ENCODE results near the gene PCSK6. TPM values are rescaled to one million over a fixed set of nuclear protein-coding genes. Genes with fewer than 3 reads are reported as not detected.
"Not testable (repeated sequence)": the region's sequence is repeated elsewhere in the genome, so short reads cannot be mapped to it uniquely, and the experiment has no call there.

The PCSK6 gene
- total and polyA plus RNA-seq, 5 experiments from 2014 or later: 0.04 to 6.7 (median 1.3) TPM

GRCh38 chr15:101411581-101411980 is 77.9 kb downstream of the PCSK6 start:
- peaks cover 0 to 29% (median 4%) of the 10 kb centered on the region in 5 donors for H3K27me3 Mint-ChIP-seq
- ATAC-seq: no peak
- POLR2A ChIA-PET: no interaction called here
- H3K36me3 Mint-ChIP-seq: no peaks in the 10 kb centered on the region
- H3K4me3 Mint-ChIP-seq: no peak overlapping the region
- peaks cover 2 to 22% (median 18%) of the 10 kb centered on the region in 4 donors for H3K4me1 Mint-ChIP-seq
- H3K27ac Mint-ChIP-seq: no peak overlapping the region
- H3K9me3 Mint-ChIP-seq: peaks cover 0 to 5% (median 2%) of the 10 kb centered on the region in 9 donors
- DNase-seq: no peak

GRCh38 chr15:101411085-101411484 is 78.4 kb downstream of the PCSK6 start:
- POLR2A ChIA-PET: no interaction called here
- no peak for DNase-seq
- H3K27ac Mint-ChIP-seq: peak overlapping the region in 1 of 10 donors; percentile 73
- no peak overlapping the region for H3K4me3 Mint-ChIP-seq
- ATAC-seq: no peak
- H3K4me1 Mint-ChIP-seq: peaks cover 2 to 23% (median 21%) of the 10 kb centered on the region in 4 donors
- peaks cover 0 to 29% (median 4%) of the 10 kb centered on the region in 5 donors for H3K27me3 Mint-ChIP-seq
- peaks cover 0 to 3% (median 1%) of the 10 kb centered on the region in 9 donors for H3K9me3 Mint-ChIP-seq
- H3K36me3 Mint-ChIP-seq: no peaks in the 10 kb centered on the region

GRCh38 chr15:101410612-101411011 is 78.9 kb downstream of the PCSK6 start:
- Mint-ChIP-seq H3K4me1 (peaks cover 2 to 25% (median 22%) of the 10 kb centered on the region in 4 donors), H3K27me3 (peaks cover 0 to 29% (median 4%) of the 10 kb centered on the region in 5 donors), H3K9me3 (peaks cover 0 to 3% (median 0%) of the 10 kb centered on the region in 9 donors), H3K27ac (no peak overlapping the region), H3K36me3 (no peaks in the 10 kb centered on the region), H3K4me3 (no peak overlapping the region)
- no peak for ATAC-seq
- POLR2A ChIA-PET: no interaction called here
- DNase-seq: no peak

- Mint-ChIP-seq H3K4me1 (peaks cover 2 to 25% (median 22%) of the 10 kb centered on the region in 4 donors), H3K27me3 (peaks cover 1 to 29% (median 4%) of the 10 kb centered on the region in 5 donors), H3K36me3 (no peaks in the 10 kb centered on the region), H3K27ac (no peak overlapping the region), H3K9me3 (no peaks in the 10 kb centered on the region), H3K4me3 (no peak overlapping the region)
- no peak for DNase-seq
- POLR2A ChIA-PET: no interaction called here
- ATAC-seq: no peak
Observed at GRCh38 chr15:101409621-101410020, 79.9 kb downstream of the PCSK6 start.

- Mint-ChIP-seq H3K4me1 (peaks cover 2 to 25% (median 22%) of the 10 kb centered on the region in 4 donors), H3K36me3 (no peaks in the 10 kb centered on the region), H3K27me3 (peaks cover 1 to 29% (median 4%) of the 10 kb centered on the region in 5 donors), H3K4me3 (peak overlapping the region in 2 of 10 donors; percentile 5 to 19), H3K9me3 (no peaks in the 10 kb centered on the region), H3K27ac (peak overlapping the region in 2 of 10 donors; percentile 70 to 90)
- peak in 1 of 2 donors; percentile 39 for ATAC-seq
- POLR2A ChIA-PET: interaction anchor here (1.0 kb wide), 1 partner anchor 30 kb away, joined by 3 read pairs; no protein-coding TSS in a partner anchor
- DNase-seq: no peak
Observed at GRCh38 chr15:101407966-101408775, 81.3 kb downstream of the PCSK6 start.

- no peaks in the 10 kb centered on the region for H3K36me3 Mint-ChIP-seq
- POLR2A ChIA-PET: interaction anchor here (1.0 kb wide), 1 partner anchor 29 kb away, joined by 3 read pairs; no protein-coding TSS in a partner anchor
- ATAC-seq (peak in 1 of 2 donors; percentile 37), DNase-seq (no peak)
- H3K9me3 Mint-ChIP-seq: no peaks in the 10 kb centered on the region
- peak overlapping the region in 3 of 10 donors; percentile 8 to 70 (median 24) for H3K27ac Mint-ChIP-seq
- H3K27me3 Mint-ChIP-seq: peaks cover 1 to 29% (median 4%) of the 10 kb centered on the region in 5 donors
- H3K4me1 Mint-ChIP-seq: peaks cover 2 to 25% (median 22%) of the 10 kb centered on the region in 4 donors
- H3K4me3 Mint-ChIP-seq: peak overlapping the region in 3 of 10 donors; percentile 5 to 20 (median 19)
Observed at GRCh38 chr15:101407439-101407838, 82.1 kb downstream of the PCSK6 start.

- Mint-ChIP-seq H3K4me1 (peaks cover 2 to 25% (median 22%) of the 10 kb centered on the region in 4 donors), H3K27ac (peak overlapping the region in 2 of 10 donors; percentile 14 to 25), H3K9me3 (no peaks in the 10 kb centered on the region), H3K27me3 (peaks cover 1 to 29% (median 4%) of the 10 kb centered on the region in 5 donors), H3K4me3 (no peak overlapping the region), H3K36me3 (no peaks in the 10 kb centered on the region)
- DNase-seq (no peak), ATAC-seq (no peak)
- POLR2A ChIA-PET: no interaction called here
Observed at GRCh38 chr15:101406526-101407195, 82.8 kb downstream of the PCSK6 start.

GRCh38 chr15:101406036-101406435 is 83.5 kb downstream of the PCSK6 start:
- H3K27me3 Mint-ChIP-seq: peaks cover 1 to 26% (median 4%) of the 10 kb centered on the region in 5 donors
- DNase-seq (no peak), ATAC-seq (no peak)
- H3K27ac Mint-ChIP-seq: no peak overlapping the region
- H3K4me1 Mint-ChIP-seq: peaks cover 2 to 25% (median 22%) of the 10 kb centered on the region in 4 donors
- POLR2A ChIA-PET: no interaction called here
- no peaks in the 10 kb centered on the region for H3K36me3 Mint-ChIP-seq
- peaks cover 0 to 2% (median 0%) of the 10 kb centered on the region in 9 donors for H3K9me3 Mint-ChIP-seq
- H3K4me3 Mint-ChIP-seq: no peak overlapping the region

GRCh38 chr15:101404245-101404644 is 85.3 kb downstream of the PCSK6 start:
- DNase-seq (no peak), ATAC-seq (no peak)
- POLR2A ChIA-PET: no interaction called here
- Mint-ChIP-seq H3K27me3 (peaks cover 4 to 28% (median 8%) of the 10 kb centered on the region in 5 donors), H3K27ac (peak overlapping the region in 2 of 10 donors; percentile 21 to 40), H3K4me3 (no peak overlapping the region), H3K36me3 (no peaks in the 10 kb centered on the region), H3K9me3 (peaks cover 0 to 2% (median 0%) of the 10 kb centered on the region in 9 donors), H3K4me1 (peaks cover 2 to 22% (median 20%) of the 10 kb centered on the region in 4 donors)

- H3K27ac Mint-ChIP-seq, DNase-seq, H3K9me3 Mint-ChIP-seq, ATAC-seq, H3K36me3 Mint-ChIP-seq, POLR2A ChIA-PET, H3K4me3 Mint-ChIP-seq: not testable (repeated sequence)
- peaks cover 4 to 26% (median 11%) of the 10 kb centered on the region in 5 donors for H3K27me3 Mint-ChIP-seq
- H3K4me1 Mint-ChIP-seq: peaks cover 2 to 22% (median 19%) of the 10 kb centered on the region in 4 donors
Observed at GRCh38 chr15:101402883-101403282, 86.6 kb downstream of the PCSK6 start.

- Mint-ChIP-seq H3K27me3 (peaks cover 4 to 35% (median 12%) of the 10 kb centered on the region in 5 donors), H3K9me3 (peaks cover 0 to 2% (median 0%) of the 10 kb centered on the region in 9 donors), H3K27ac (no peak overlapping the region), H3K4me3 (no peak overlapping the region), H3K36me3 (no peaks in the 10 kb centered on the region), H3K4me1 (peaks cover 0 to 21% (median 14%) of the 10 kb centered on the region in 4 donors)
- DNase-seq (no peak), ATAC-seq (no peak)
- POLR2A ChIA-PET: no interaction called here
Observed at GRCh38 chr15:101401286-101401685, 88.2 kb downstream of the PCSK6 start.

- ATAC-seq: no peak
- DNase-seq: no peak
- Mint-ChIP-seq H3K27ac (no peak overlapping the region), H3K4me3 (peak overlapping the region in 1 of 10 donors; percentile 24), H3K9me3 (peaks cover 0 to 2% (median 0%) of the 10 kb centered on the region in 9 donors), H3K4me1 (peaks cover 0 to 38% (median 13%) of the 10 kb centered on the region in 4 donors), H3K27me3 (peaks cover 4 to 40% (median 20%) of the 10 kb centered on the region in 5 donors), H3K36me3 (no peaks in the 10 kb centered on the region)
- POLR2A ChIA-PET: interaction anchor here (0.6 kb wide), 1 partner anchor 439 kb away, joined by 4 read pairs; no protein-coding TSS in a partner anchor
Observed at GRCh38 chr15:101399431-101399830, 90.1 kb downstream of the PCSK6 start.

Measured in naive thymus-derived CD8-positive, alpha-beta T cell (primary cell).